Measurements from ENCODE around the gene FYB1.

DNA sequence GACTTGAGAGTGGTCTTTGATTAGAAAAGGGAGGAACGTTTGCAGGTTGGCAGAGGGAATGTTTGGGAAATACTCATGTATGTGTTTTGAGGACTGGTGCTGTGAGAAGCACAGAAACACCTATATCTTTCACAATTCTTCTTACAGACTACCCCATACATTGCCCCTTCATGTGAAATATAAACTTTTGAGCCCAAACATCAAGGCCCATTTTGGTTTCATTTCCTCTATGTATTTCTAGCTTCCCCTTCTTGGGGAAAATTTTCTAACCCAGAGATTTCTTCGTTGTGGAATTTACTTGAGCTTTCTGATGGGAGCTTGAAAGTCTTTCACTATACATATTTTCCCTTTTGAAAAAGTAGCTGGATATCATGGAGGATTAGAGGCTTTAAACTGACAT lies 67.6 kb downstream of the FYB1 start:
- TF ChIP-seq TAF1 (IDR thresholded peaks at IDR 0.05; ENCODE audit: low read depth) = no peak
- no peak for TF ChIP-seq EP300 (IDR thresholded peaks at IDR 0.05; ENCODE audit: borderline replicate concordance)
- TF ChIP-seq CEBPB (IDR thresholded peaks at IDR 0.05) = no peak
- TF ChIP-seq, protein P1, sequence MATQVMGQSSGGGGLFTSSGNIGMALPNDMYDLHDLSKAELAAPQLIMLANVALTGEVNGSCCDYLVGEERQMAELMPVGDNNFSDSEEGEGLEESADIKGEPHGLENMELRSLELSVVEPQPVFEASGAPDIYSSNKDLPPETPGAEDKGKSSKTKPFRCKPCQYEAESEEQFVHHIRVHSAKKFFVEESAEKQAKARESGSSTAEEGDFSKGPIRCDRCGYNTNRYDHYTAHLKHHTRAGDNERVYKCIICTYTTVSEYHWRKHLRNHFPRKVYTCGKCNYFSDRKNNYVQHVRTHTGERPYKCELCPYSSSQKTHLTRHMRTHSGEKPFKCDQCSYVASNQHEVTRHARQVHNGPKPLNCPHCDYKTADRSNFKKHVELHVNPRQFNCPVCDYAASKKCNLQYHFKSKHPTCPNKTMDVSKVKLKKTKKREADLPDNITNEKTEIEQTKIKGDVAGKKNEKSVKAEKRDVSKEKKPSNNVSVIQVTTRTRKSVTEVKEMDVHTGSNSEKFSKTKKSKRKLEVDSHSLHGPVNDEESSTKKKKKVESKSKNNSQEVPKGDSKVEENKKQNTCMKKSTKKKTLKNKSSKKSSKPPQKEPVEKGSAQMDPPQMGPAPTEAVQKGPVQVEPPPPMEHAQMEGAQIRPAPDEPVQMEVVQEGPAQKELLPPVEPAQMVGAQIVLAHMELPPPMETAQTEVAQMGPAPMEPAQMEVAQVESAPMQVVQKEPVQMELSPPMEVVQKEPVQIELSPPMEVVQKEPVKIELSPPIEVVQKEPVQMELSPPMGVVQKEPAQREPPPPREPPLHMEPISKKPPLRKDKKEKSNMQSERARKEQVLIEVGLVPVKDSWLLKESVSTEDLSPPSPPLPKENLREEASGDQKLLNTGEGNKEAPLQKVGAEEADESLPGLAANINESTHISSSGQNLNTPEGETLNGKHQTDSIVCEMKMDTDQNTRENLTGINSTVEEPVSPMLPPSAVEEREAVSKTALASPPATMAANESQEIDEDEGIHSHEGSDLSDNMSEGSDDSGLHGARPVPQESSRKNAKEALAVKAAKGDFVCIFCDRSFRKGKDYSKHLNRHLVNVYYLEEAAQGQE (IDR thresholded peaks at IDR 0.05; ENCODE audit: low read depth) = no peak
- TF ChIP-seq CREB1 (IDR thresholded peaks at IDR 0.05; ENCODE audit: low read depth) = no peak
- TF ChIP-seq, protein P2, sequence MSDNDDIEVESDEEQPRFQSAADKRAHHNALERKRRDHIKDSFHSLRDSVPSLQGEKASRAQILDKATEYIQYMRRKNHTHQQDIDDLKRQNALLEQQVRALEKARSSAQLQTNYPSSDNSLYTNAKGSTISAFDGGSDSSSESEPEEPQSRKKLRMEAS (IDR thresholded peaks at IDR 0.05) = no peak
- no peak for TF ChIP-seq FOXM1 (IDR thresholded peaks at IDR 0.05; ENCODE audit: borderline replicate concordance, low read depth)
- no peak for TF ChIP-seq TCF12 (IDR thresholded peaks at IDR 0.05; ENCODE audit: low read depth)
- TF ChIP-seq YY1 (IDR thresholded peaks at IDR 0.05; ENCODE audit: low read depth) = no peak
- no peak for TF ChIP-seq ZBTB7A (IDR thresholded peaks at IDR 0.05; ENCODE audit: low read depth)

All from Ishikawa (cell line).